NCI-H1694 (cell line): ENCODE measurements around the gene TTLL6.
"Not testable (repeated sequence)": the region's sequence is repeated elsewhere in the genome, so short reads cannot be mapped to it uniquely, and the experiment has no call there.

Experiments
- DNase-seq: peaks from one replicate; lab custom pipeline; 2025; lab: John Stamatoyannopoulos, UW

The TTLL6 gene

GRCh38 chr17:48816774-48817590 lies at the start of gene TTLL6:
Gene TTLL6, minus strand, starts transcription at chr17:48817229. Its CDS starts 157 bp downstream, at chr17:48817072.
- peak; percentile 79 for DNase-seq

GRCh38 chr17:48860456-48860855 lies 43.4 kb upstream of the TTLL6 start:
- no peak for DNase-seq

GRCh38 chr17:48860034-48860433 lies 43.0 kb upstream of the TTLL6 start:
- DNase-seq = no peak

- DNase-seq = no peak
Measured at GRCh38 chr17:48856122-48856821, 39.2 kb upstream of the TTLL6 start.

GRCh38 chr17:48854774-48855476 lies 37.9 kb upstream of the TTLL6 start:
- DNase-seq = no peak

GRCh38 chr17:48850792-48851323 lies 33.8 kb upstream of the TTLL6 start:
- DNase-seq = no peak

GRCh38 chr17:48843187-48843900 lies 26.3 kb upstream of the TTLL6 start:
- no peak for DNase-seq

- no peak for DNase-seq
Measured at GRCh38 chr17:48842746-48843145, 25.7 kb upstream of the TTLL6 start.

GRCh38 chr17:48841395-48841831 lies 24.4 kb upstream of the TTLL6 start:
- no peak for DNase-seq

GRCh38 chr17:48840441-48840840 lies 23.4 kb upstream of the TTLL6 start:
- DNase-seq = no peak

- not testable (repeated sequence) for DNase-seq
Measured at GRCh38 chr17:48837458-48837857, 20.4 kb upstream of the TTLL6 start.

- no peak for DNase-seq
Measured at GRCh38 chr17:48835971-48836370, 18.9 kb upstream of the TTLL6 start.

- DNase-seq = no peak
Measured at GRCh38 chr17:48834973-48835372, 17.9 kb upstream of the TTLL6 start.

GRCh38 chr17:48831549-48831883 lies 14.5 kb upstream of the TTLL6 start:
- DNase-seq = no peak

GRCh38 chr17:48830840-48831548 lies 14.0 kb upstream of the TTLL6 start, which contains the start of gene CALCOCO2:
Gene CALCOCO2, plus strand, starts transcription at chr17:48831035. Its CDS starts 10,673 bp downstream, at chr17:48841708.
- DNase-seq = peak; percentile 69

- no peak for DNase-seq
Measured at GRCh38 chr17:48825446-48826381, 8.7 kb upstream of the TTLL6 start.

- not testable (repeated sequence) for DNase-seq
Measured at GRCh38 chr17:48820936-48821335, 3.9 kb upstream of the TTLL6 start.

- DNase-seq = no peak
Measured at GRCh38 chr17:48819466-48819865, 2.4 kb upstream of the TTLL6 start.

GRCh38 chr17:48818361-48818841 lies 1.4 kb upstream of the TTLL6 start:
- DNase-seq = no peak

- no peak for DNase-seq
Measured at GRCh38 chr17:48816438-48816773, 623 bp downstream of the TTLL6 start.
